ENCODE measurements around the gene SGTA. TPM values are rescaled to one million over a fixed set of nuclear protein-coding genes. Genes with fewer than 3 reads are reported as not detected.

Gene SGTA
- total and polyA plus RNA-seq, 3 donors from 2014 or later, result 93.9 to 100 (median 99.6) TPM

DNA sequence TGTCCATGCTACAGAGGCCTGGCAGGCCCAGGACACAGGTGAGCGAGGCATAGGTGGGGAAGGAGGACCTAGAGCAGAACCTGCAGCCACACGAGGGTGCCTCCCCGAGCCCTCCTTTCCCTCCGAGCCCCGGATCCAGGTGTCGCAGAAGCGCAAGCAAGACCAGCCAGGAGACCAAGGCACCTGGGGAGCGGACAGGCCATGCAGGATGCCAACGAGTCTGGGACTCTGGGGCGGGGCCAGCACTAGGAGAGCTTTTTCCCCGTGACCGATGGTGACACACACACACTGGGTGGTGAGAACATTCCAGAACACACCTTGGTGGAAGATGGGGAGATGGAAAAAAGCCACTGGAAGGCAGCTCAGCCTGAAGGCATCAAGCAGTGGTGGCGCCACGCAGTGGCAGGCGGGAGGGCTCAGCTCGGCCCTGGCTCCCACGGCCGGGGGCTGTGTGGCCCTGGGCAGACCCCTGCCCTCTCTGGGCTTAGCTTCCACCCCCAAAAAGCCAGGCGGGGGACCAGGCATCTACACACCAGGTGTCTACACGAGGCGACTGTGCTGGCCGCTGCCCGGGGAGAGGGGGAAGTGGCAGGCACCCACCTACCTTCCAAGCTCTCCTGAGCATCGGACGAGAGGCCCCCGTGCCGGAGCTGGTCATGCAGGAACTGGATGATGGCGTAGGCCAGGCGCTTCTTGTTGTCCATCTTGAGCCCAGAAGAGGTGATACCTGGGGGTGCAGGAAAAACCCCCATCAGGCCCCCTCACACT lies 14.5 kb downstream of the SGTA start:
- Histone ChIP-seq H3K27me3 (no peaks in the 10 kb centered on the region), H3K9me3 (no peaks in the 10 kb centered on the region), H3K4me1 (peaks cover 17% of the 10 kb centered on the region), H3K27ac (no peak overlapping the region), H3K36me3 (ENCODE audit: low read depth, missing control alignments) (no peaks in the 10 kb centered on the region), H3K4me3 (no peak overlapping the region)
- intact Hi-C loops (cut with DNase I; ENCODE audit: low total_unique reads), result no loop called here
- DNase-seq, result no peak
- 92 to 94% methylated on average over 19 to 29 of the region's 29 CpGs for WGBS, 2 donors
- TF ChIP-seq POLR2A (IDR thresholded peaks at IDR 0.05), result no peak
- no peak for TF ChIP-seq CTCF (IDR thresholded peaks at IDR 0.05)

DNA sequence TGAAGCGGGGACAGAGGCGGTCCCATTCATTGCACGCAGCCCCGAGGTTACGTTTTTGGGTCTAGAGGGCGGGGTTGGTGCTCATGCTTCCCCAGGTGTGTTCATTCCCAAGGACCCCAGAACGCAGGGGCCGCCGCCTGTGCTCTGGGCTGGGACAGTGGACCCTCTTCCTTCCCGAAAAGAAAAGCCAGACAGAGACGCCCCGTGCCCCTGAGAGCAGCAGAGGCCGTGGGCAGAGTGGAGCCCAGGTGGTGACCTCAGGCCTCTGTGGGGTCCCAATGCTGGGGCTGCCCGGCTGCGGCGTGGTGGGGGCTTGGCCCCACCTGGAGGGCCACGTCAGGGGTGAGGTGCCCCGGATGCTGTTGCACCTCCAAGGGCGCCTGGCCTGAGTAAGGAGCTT lies 15.4 kb downstream of the SGTA start:
- Histone ChIP-seq H3K4me3 (no peak overlapping the region), H3K27me3 (no peaks in the 10 kb centered on the region), H3K9me3 (no peaks in the 10 kb centered on the region), H3K27ac (no peak overlapping the region), H3K36me3 (ENCODE audit: low read depth, missing control alignments) (no peaks in the 10 kb centered on the region), H3K4me1 (peaks cover 17% of the 10 kb centered on the region)
- WGBS, 2 donors, result 92 to 93% methylated on average over 11 to 19 of the region's 19 CpGs
- no peak for DNase-seq
- TF ChIP-seq CTCF (IDR thresholded peaks at IDR 0.05) (no peak), POLR2A (IDR thresholded peaks at IDR 0.05) (no peak)
- intact Hi-C loops (cut with DNase I; ENCODE audit: low total_unique reads), result no loop called here

DNA sequence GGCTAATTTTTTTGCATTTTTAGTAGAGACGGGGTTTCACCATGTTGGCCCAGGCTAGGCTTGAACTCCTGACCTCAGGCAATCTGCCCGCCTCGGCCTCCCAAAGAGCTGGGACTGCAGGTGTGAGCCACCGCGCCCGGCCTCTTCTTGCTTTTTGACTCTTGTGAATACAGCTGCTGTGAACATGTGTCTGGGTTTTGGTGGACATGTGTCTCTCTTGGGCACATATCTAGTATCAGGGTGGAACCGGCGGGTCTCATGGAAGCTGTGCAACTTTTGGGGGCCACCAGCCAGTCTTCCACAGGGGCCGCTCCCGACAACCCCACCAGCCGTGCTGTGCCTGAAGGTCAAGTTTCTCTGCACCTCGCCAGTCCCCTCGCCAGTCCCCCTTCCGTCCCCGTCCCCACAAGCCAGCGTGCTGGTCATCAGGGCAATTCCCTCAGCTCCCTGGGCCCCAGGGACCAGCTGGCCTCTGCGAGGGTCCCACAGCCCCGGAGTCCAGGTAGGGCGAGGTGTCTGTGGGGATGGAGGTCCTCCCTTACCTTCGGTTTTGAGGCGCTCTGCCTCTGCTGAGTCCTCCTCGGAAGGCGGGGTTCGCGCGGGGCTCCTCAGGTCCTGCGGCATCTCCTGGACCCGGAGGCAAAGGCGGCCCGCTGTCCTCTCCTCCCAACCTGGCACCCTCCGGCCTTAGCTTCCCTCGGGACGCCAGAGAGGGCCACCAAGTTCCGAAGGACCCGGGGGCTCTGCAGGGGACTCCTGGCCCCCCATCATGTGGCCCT lies 16.3 kb downstream of the SGTA start:
- H3K27me3 ChIP-seq, result no peaks in the 10 kb centered on the region
- TF ChIP-seq POLR2A (IDR thresholded peaks at IDR 0.05) (no peak), CTCF (IDR thresholded peaks at IDR 0.05) (no peak)
- no peak overlapping the region for H3K4me3 ChIP-seq
- peaks cover 14% of the 10 kb centered on the region for H3K4me1 ChIP-seq
- H3K9me3 ChIP-seq, result no peaks in the 10 kb centered on the region
- 92 to 95% methylated on average over 22 to 35 of the region's 35 CpGs for WGBS, 2 donors
- no peak overlapping the region for H3K27ac ChIP-seq
- no peaks in the 10 kb centered on the region for H3K36me3 ChIP-seq (ENCODE audit: low read depth, missing control alignments)
- no peak for DNase-seq
- intact Hi-C loops (cut with DNase I; ENCODE audit: low total_unique reads), result no loop called here

DNA sequence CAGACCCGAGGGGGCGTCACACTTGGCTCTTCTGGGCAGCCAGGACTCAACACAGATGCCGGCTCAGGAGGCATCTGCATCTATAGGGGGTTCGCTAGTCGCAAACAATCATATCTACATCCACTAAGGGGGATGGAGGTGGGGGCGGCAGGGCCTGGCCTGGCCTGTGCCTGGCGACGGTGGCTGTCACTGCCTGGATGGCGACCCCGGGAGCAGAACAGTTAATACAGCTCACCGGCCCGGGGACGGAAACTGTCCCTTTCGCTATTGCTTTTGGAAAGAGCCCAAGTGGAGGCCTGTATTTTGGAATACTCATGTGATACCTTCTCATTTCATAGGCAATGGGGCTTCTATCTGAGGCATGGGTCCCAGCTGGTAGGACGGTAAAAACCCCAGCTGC lies 17.7 kb downstream of the SGTA start:
- intact Hi-C loops (cut with DNase I; ENCODE audit: low total_unique reads), result no loop called here
- Histone ChIP-seq H3K4me1 (peaks cover 4% of the 10 kb centered on the region), H3K36me3 (ENCODE audit: low read depth, missing control alignments) (no peaks in the 10 kb centered on the region), H3K4me3 (no peak overlapping the region), H3K27ac (no peak overlapping the region), H3K9me3 (no peaks in the 10 kb centered on the region), H3K27me3 (no peaks in the 10 kb centered on the region)
- TF ChIP-seq POLR2A (IDR thresholded peaks at IDR 0.05), result no peak
- TF ChIP-seq CTCF (IDR thresholded peaks at IDR 0.05), result no peak
- DNase-seq, result no peak
- WGBS, 2 donors, result 85 to 90% methylated on average over 11 to 15 of the region's 15 CpGs
